Fibroblast of lung (primary cell): Measurements from ENCODE around the gene CAMK1D.

ENCODE experiments used
- CTCF ChIP-seq, 2 donors: IDR thresholded peaks in 1 of 2; conservative IDR thresholded peaks in 1 of 2; 1 replicate in 1 of 2; 2 replicates in 1 of 2; pipeline ENCODE4 v1.5.1; 2011 to 2012; ENCODE audit warnings: low read length in 2 of 2, control low read depth in 1 of 2, inconsistent platforms in 1 of 2, low read depth in 1 of 2, mild to moderate bottlenecking in 1 of 2
- EZH2 ChIP-seq: IDR thresholded peaks from 2 replicates; pipeline ENCODE4 v1.5.1; 2012; ENCODE audit warnings: low read length, control low read depth, mild to moderate bottlenecking; ENCODE audit errors: missing control alignments

GRCh38 chr10:12838995-12839927 lies 489.9 kb downstream of the CAMK1D start:
- TF ChIP-seq CTCF (conservative IDR thresholded peaks at IDR 0.05 in 1 of 2, IDR thresholded peaks at IDR 0.05 in 1 of 2; ENCODE audit: low read depth in 1 of 2, low read length in 2 of 2) = no peak
- TF ChIP-seq EZH2 = no peak
